ENCODE data around the gene C11orf68.
"Not testable (repeated sequence)": the region's sequence is repeated elsewhere in the genome, so short reads cannot be mapped to it uniquely, and the experiment has no call there.

The C11orf68 gene

DNA sequence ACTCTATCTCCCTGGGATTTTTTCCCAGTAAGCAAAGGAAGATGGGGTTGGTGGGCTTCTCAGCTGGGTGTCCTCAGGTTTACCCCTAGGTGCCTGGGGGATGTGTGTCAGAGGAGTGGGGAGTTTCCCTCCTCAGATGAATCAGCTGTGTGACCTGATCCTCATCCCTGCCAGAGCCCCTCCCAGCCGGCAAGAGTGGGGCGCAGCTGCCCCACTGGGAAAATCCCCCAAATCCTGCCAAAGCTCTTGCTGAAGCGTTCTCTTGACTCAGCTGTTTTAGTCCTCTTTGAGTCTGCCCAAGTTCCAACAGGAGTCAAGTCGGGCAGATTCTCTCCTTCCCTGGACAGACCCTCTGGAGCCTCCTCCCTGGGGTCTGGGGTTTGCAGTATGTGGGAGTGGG lies 6.0 kb downstream of the C11orf68 start:
- no peak for DNase-seq (ENCODE audit: low read depth)

DNA sequence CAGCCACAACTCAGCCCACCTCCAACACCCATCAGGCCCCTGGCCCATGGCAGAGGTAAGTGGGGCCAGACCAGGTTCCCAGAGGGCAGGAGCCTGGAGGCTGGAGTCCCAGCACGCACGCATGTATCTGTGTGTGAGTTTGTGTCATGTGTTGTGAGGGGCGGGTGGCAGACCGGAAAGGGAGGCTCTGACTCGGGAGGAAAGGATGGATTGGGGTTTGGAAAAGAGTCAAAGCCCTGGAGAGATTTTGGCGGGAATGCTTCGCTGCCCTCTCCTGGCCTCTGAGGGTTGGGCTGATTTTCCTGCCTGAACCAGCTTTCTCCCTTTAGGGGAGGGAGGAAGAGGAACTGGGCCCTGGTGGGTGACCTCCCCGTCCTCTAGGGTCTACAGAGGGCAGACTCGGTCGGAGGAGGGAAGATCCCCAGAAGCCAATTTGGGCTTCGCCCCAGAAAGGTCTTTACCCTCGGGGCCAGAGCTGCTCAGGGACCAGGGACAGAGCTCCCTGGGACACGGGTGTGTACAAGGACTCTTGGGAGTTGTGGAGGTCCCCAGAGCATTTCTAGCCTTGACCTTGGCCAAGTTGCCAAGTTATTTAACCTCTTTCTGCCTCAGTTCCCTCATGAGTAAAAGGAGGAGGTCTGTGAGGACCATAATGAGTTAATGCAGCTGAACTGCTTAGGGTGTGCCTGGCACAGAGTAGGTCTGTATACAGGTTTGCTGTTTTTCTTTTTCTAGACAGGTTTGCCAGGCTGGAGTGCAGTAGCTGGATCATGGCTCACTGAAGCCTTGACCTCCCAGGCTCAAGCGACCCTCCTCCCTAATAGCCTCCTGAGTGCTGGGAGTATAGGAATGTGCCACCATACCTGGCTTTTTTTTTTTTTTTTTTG lies 6.9 kb downstream of the C11orf68 start:
- DNase-seq (ENCODE audit: low read depth) = no peak

- DNase-seq (ENCODE audit: low read depth) = no peak
Observed at GRCh38 chr11:65907878-65908277, 11.0 kb downstream of the C11orf68 start.

GRCh38 chr11:65906602-65907001 lies 12.3 kb downstream of the C11orf68 start:
- DNase-seq (ENCODE audit: low read depth) = no peak

DNA sequence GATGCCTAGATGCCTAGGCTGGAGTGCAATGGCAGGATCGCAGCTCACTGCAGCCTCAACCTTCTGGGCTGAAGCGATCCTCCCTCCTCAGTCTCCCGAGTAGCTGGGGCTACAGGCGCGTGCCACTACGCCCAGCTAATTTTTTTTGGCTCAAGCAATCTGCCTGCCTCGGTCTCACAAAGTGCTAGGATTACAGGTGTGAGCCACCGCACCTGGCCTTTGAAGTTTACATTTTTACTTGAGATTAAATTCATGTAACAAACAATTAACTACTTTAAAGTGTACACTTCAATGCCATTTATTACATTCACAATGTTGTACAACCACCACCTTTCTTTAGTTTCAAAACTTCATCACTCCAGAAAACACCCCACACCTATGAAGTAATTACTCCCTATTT lies 15.1 kb downstream of the C11orf68 start:
- no peak for DNase-seq (ENCODE audit: low read depth)

GRCh38 chr11:65903068-65903481 lies 15.8 kb downstream of the C11orf68 start:
- DNase-seq (ENCODE audit: low read depth) = no peak

GRCh38 chr11:65900899-65901180 lies 18.0 kb downstream of the C11orf68 start:
- no peak for DNase-seq (ENCODE audit: low read depth)

GRCh38 chr11:65900125-65900898 lies 18.6 kb downstream of the C11orf68 start, which contains the start of gene FOSL1:
Gene FOSL1 (minus strand): TSS chr11:65900388. CDS start chr11:65900339, 49 bp downstream.
- DNase-seq (ENCODE audit: low read depth) = peak; percentile 91

GRCh38 chr11:65899356-65900124 lies 19.3 kb downstream of the C11orf68 start:
- peak; percentile 68 for DNase-seq (ENCODE audit: low read depth)

DNA sequence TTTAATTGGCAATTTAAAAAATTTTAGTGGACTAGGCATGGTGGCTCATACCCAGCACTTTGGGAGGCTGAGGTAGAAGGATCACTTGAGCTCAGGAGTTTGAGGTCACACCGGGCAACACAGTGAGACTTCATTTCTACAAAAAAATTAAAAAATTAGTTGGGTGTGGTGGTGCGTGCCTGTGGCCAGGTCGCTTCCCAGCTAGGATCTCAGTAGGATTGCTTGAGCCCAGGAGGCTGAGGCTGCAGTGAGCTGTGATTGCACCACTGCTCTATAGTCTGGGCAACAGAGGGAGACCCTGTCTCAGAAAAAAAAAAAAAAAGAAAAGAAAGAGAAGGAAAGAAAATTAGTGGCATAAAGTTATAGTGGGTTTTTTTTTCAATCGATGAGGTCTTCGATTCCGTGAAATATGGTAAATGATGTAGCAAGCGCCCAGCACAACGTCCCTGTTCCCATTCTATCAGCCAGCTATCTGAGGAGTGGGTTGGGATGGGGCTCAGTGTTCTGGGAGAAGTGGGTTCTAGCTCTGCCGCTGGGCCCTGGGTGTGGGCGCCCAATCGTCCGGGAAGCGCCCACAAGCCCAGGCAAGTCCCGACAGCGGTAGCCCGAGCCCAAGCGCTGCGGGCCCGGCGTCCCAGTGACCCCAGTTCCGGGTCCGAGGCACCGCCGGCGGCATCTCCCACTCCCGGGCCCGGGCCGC lies 20.1 kb downstream of the C11orf68 start:
- no peak for DNase-seq (ENCODE audit: low read depth)

GRCh38 chr11:65897020-65897471 lies 21.8 kb downstream of the C11orf68 start:
- DNase-seq (ENCODE audit: low read depth) = no peak

GRCh38 chr11:65896034-65896999 lies 22.5 kb downstream of the C11orf68 start:
- no peak for DNase-seq (ENCODE audit: low read depth)

DNA sequence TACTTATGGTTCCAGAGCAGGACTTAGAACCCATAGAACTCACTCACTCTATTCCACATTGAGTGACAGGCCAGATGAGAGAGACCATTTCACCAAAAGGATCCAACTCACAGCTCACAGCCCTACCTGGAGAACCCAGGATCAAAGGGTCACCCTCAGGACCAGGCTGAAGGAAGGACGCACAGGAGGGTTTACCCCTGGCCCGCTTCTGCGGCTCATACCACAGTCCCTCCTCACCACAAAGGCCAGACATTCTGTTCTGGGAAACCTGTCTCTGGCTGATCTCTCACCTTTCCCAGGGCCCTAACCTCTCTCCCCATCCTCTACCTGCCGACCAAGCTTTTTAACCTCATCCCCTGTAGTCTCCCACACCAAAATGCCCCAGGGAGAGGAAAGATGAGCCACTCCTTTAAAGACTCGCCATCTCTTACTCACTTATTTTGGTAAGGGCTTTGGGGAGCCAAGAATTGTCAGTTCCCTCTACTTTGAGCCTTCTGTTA lies 23.3 kb downstream of the C11orf68 start:
- DNase-seq (ENCODE audit: low read depth) = no peak

GRCh38 chr11:65894034-65894591 lies 24.7 kb downstream of the C11orf68 start:
- no peak for DNase-seq (ENCODE audit: low read depth)

GRCh38 chr11:65892661-65893317 lies 26.1 kb downstream of the C11orf68 start:
- no peak for DNase-seq (ENCODE audit: low read depth)

- not testable (repeated sequence) for DNase-seq (ENCODE audit: low read depth)
Observed at GRCh38 chr11:65892137-65892540, 26.7 kb downstream of the C11orf68 start.

DNA sequence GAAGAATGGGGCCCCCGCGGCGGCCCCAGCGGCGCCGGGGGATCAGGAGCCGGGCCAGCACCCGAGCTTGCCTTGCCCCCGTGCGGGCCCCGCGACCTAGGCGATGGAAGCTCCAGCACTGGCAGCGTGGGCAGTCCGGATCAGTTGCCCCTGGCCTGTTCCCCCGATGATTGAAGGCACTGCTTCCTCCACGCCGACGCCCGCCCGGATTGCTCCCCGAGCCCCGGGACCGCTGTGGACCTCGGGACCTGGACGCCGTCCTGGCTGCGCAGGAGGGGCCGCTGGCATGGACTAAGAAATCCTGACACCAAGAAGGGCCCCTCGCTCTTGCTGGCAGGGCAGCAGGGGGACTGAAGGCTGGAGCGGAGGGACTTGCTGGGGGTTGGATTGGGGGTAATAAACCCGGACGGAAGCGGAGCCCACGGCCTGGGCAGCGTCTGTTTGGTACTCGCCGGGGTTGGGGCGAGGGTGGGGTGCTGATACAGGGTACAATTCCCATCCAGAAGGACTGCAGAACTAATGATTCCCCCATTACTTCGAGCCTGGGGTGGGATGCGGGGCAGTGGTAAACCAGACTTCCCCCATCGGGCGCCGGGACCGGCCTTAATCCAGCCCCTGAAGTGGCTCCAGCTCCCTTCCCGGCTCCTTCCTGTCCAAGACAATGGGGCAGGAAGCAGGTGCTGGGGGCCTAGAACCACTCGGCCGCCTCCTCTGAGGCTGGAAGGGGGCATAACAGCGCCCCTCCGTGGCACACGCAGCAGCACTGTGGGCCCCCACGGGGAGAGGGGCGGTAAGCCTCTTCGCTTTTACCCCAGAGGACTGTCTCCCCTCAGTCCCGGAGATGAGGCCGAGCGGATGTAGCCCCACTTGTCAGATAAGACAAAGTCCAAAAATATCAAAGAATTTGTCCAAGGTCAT lies 27.4 kb downstream of the C11orf68 start:
- DNase-seq (ENCODE audit: low read depth) = peak; percentile 21
